Testis (tissue), 2 donors: ENCODE measurements around the gene NYAP2.

Experiments
- POLR2A ChIP-seq: fragments of 450-650 bp; IDR thresholded peaks from one replicate; pipeline ENCODE4 v1.6.1; 2017; ENCODE audit warnings: antibody characterized with exemption, mild to moderate bottlenecking, moderate library complexity
- TF ChIP-seq, protein P1 (sequence below), 3 experiments: fragments of 450-650 bp in 2 of 3; fragments of 200-600 bp in 1 of 3; sonication (generic) in 1 of 3; IDR thresholded peaks; one replicate each; pipeline ENCODE4 v1.5.1; 2016 to 2019; ENCODE audit warnings: antibody characterized with exemption in 3 of 3, mild to moderate bottlenecking in 2 of 3, moderate library complexity in 1 of 3

DNA sequence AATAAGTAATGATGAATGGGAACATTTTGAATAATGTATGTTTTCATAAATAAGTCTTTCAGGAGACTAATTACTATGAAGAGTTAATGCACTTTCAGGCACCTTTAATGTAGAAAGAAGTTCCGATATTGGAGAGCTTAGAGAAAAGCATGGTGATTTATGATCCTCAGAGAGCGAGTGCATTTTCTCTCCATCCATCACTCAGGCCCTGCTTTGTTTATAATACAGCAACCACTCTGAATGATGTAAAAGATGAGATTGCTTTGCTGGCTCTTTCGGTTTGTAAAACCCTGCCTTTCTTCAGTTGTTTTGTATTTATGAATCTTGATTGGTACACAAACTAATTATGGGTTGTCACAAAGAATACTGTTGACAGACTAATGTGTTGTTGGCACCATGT is 132.0 kb downstream of the NYAP2 start:
- TF ChIP-seq, protein P1, sequence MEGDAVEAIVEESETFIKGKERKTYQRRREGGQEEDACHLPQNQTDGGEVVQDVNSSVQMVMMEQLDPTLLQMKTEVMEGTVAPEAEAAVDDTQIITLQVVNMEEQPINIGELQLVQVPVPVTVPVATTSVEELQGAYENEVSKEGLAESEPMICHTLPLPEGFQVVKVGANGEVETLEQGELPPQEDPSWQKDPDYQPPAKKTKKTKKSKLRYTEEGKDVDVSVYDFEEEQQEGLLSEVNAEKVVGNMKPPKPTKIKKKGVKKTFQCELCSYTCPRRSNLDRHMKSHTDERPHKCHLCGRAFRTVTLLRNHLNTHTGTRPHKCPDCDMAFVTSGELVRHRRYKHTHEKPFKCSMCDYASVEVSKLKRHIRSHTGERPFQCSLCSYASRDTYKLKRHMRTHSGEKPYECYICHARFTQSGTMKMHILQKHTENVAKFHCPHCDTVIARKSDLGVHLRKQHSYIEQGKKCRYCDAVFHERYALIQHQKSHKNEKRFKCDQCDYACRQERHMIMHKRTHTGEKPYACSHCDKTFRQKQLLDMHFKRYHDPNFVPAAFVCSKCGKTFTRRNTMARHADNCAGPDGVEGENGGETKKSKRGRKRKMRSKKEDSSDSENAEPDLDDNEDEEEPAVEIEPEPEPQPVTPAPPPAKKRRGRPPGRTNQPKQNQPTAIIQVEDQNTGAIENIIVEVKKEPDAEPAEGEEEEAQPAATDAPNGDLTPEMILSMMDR (IDR thresholded peaks at IDR 0.05) = no peak
- TF ChIP-seq POLR2A = no peak
